WTC11 (cell line): ENCODE data around the gene FBRSL1.

Experiments used
- ATF3 ChIP-seq: sonication (generic); formaldehyde crosslinking; conservative IDR thresholded peaks from 2 replicates; pipeline ENCODE4 v1.8.1; 2022; ENCODE audit warnings: mild to moderate bottlenecking, missing genetic modification reagents
- CREB1 ChIP-seq: sonication (generic); formaldehyde crosslinking; IDR thresholded peaks from 2 replicates; pipeline ENCODE4 v1.8.0; 2023; ENCODE audit warnings: mild to moderate bottlenecking, missing genetic modification reagents
- CREM ChIP-seq: sonication (generic); formaldehyde crosslinking; IDR thresholded peaks from 2 replicates; pipeline ENCODE4 v1.8.1; 2022; ENCODE audit warnings: mild to moderate bottlenecking, missing genetic modification reagents, moderate library complexity
- CTCF ChIP-seq: fragments of 200-600 bp; IDR thresholded peaks from 2 replicates; pipeline ENCODE4 v1.8.0; 2022; ENCODE audit warnings: antibody characterized with exemption
- E2F4 ChIP-seq: sonication (generic); formaldehyde crosslinking; IDR thresholded peaks from 2 replicates; pipeline ENCODE4 v1.8.1; 2022; ENCODE audit warnings: low read depth, mild to moderate bottlenecking, moderate library complexity, missing genetic modification reagents, borderline replicate concordance
- ESRRA ChIP-seq: sonication (generic); formaldehyde crosslinking; IDR thresholded peaks from 2 replicates; pipeline ENCODE4 v1.8.1; 2022; ENCODE audit warnings: mild to moderate bottlenecking, missing genetic modification reagents, borderline replicate concordance
- FOXJ3 ChIP-seq: sonication (generic); formaldehyde crosslinking; IDR thresholded peaks from 2 replicates; pipeline ENCODE4 v1.9.0; 2021; ENCODE audit warnings: missing genetic modification reagents, mild to moderate bottlenecking, borderline replicate concordance
- USF1 ChIP-seq: sonication (generic); formaldehyde crosslinking; IDR thresholded peaks from 2 replicates; pipeline ENCODE4 v1.8.0; 2022; ENCODE audit warnings: mild to moderate bottlenecking, missing genetic modification reagents
- USF2 ChIP-seq: sonication (generic); formaldehyde crosslinking; IDR thresholded peaks from 2 replicates; pipeline ENCODE4 v1.8.1; 2023; ENCODE audit warnings: mild to moderate bottlenecking, missing genetic modification reagents, moderate library complexity

- TF ChIP-seq CTCF (no peak), ESRRA (CRISPR knock-in tag) (no peak), FOXJ3 (CRISPR knock-in tag) (no peak), USF1 (no peak), CREB1 (CRISPR knock-in tag) (no peak), ATF3 (CRISPR knock-in tag) (no peak), E2F4 (no peak), USF2 (CRISPR knock-in tag) (no peak), CREM (no peak)
Observed at GRCh38 chr12:132487311-132487741, 2.6 kb upstream of the FBRSL1 start.
